ENCODE data around the gene TUBB2B.

TUBB2B gene

DNA sequence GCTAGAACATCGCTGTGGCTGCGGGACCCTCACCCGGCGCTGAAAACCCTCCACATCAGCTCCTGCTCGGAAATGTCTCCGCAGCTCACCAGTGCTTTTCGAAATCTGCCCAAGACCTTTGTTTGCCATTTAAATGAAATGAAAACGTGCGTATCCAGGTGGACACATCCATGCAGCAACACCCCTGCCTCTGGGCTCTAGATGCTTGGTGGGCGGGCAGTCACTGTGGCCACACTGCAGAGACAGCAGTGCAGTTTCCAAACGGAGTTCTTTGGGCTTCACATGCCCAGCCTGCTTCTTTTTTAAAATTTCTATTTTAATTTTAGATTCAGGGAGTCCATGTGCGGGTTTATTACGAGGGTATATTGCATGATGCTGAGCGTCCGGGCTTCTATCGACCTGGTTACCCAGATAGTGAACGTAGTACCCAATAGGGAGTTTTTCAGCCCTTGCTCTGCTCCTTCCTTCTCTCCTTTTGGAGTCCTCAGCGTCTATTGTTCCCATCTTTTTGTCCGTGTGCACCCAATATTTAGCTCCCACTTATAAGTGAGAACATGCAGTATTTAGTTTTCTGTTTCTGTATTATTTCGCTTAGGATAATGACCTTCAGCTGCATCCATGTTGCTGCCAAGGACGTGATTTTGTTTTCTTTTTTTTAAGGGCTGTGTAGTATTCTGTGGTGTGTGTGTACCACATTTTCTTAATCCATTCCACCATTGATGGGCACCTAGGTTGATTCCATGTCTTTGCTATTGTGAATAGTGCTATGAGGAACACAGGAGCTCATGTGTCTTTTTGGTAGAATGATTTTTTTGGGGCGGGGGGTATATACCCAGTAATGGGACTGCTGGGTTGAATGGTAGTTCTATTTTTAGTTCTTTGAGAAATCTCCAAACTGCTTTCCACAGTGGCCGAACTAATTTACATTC lies 4.8 kb upstream of the TUBB2B start:
- DNase-seq (ENCODE audit: low spot score): no peak

DNA sequence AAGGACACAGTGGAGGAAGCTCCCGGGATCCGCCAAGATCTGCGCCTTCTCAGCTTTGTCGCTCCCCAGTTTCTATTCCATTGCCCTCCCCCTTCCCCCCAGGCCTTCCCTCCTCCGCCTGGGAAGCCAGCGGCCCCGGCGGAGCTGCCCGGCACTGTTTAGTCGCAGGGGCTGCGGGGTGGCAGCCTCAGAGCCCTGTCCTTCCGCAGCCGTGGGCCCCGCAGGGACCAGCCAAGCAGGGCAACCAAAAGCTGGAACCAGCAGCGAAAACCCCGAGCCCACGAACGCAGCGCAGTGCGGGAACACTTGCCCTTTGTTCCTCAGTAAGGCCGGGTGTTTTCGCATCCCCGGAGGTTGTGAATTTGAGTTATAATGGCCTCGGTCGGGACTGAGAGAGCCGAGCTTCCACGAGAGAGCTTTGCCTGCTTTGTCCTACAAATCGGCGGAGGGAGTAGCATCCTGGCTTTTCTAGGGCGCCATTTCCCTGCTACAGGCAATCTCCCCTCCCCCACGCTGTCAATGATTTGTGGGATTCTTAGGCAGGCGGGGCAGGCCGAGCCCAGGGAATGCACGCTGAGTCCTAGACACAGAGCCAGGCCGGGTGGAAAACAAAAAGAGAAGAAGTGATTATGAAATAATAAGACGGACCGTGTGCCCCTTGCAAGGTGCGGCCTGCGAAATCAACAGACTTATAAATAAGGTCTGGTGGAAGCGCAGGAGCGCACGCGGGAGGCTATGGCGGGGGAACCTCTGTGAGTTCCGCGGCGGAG lies 4.0 kb upstream of the TUBB2B start:
- DNase-seq (ENCODE audit: low spot score): peak; percentile 85

DNA sequence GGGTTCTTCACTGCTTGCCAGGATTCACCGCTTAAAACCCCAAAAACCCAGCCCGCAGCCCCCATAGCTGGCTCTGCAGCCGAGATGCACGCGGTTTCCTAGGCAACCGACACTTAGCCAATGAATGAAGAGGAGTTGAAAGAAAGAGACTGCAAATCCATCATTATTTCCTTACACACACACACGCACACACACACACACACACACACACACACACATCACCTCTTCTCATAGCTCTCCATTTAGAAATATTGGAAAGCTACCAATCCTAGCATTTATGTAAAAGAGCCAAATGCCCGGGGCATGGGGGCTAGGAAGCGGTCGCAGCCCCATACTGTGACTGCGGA lies 3.4 kb upstream of the TUBB2B start:
- DNase-seq (ENCODE audit: low spot score): peak; percentile 36

DNA sequence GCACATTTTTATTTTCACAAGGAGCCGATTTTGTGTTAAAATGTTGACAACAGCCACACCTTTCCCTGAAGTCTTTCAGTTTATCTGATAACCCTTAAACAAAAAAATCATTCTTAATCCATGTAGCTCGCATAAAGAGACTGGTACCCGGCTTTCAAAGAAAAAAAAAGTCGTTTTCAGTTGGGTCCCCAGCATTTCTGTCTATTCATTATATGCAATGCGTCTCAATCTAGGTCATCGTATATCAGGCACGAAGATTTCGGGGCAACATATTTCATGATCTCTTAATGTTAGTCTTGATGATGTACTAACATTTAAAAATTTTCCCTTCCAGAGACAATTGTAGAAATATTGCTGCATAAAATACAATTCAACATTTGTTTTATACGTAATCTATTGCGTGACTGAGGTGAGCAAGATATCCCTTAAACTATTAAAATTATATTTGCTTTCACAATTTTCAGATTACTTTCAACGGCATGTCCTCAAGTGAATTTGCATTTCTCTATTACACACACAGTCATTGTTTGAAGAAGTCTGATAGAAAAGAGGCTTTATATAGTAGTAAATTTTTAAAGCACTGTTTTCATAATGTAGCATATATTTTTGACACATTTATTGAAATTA lies 2.9 kb upstream of the TUBB2B start:
- DNase-seq (ENCODE audit: low spot score): no peak

DNA sequence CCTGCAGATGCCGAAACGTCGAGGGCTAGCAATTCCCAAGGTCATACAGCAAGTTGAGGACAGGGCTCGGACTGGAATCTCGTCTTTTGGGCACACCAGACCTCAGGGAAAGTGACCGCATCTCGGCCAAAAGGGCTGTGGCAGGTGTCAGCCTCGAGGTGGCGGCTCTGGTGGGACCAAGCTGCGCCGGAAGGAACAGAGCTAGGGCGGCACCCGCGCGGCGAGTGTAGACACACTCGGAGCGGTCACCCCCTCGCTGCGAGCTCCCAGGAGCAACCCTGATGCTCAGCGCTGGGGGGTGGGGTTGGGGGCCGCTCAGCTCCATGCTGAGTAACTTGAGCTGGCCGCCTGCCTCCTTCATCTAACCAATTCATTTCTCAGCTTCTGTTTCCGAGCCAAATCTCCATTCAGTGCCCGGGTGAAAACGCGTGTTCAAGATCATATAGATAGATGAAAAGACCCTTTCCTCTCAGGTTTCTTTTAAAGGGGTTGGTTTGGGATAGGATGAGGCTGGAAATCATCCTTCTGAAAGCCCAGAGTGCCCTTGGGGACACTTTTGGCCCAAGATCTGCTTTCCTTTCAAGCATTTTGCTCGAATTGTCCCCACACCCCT lies 2.2 kb upstream of the TUBB2B start:
- no peak for DNase-seq (ENCODE audit: low spot score)

DNA sequence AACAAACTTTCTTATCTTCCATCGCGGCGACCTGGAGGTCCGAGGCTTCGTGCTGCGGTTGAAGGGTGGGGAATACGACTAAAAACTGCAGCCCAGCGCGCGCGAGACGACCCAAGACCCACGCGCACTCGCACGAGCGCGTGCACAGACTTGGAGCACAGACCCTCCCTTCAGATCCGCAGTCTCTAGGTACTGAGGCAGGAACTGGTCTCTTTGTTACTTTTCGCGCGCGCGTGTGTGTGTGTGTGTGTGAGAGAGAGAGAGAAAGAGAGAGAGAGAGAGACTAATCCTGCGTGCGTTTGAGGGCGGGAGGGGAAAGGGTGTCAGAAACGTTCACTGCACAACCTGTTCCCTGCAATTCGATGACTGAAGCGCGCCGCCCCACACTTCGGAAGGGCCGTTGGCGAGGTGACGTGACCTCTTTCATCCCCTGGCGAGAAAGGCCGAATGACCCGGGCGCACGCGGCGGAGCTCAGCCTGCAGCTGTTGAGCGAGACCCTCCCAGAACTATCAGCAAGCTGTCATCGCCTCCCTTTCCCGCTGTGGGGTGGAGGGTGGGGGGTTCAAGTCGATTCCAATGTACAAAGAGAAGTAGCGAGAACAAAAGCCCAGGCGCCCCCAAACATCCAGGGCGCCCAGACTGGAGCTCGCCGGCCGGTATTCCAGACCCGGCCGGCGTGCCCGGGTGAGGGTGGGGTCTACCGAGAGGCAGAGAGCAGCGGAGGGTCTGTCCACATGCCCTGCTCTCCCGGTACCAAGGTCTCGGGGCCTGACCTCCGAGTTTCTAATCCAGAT lies 1.5 kb upstream of the TUBB2B start:
- peak; percentile 59 for DNase-seq (ENCODE audit: low spot score)

DNA sequence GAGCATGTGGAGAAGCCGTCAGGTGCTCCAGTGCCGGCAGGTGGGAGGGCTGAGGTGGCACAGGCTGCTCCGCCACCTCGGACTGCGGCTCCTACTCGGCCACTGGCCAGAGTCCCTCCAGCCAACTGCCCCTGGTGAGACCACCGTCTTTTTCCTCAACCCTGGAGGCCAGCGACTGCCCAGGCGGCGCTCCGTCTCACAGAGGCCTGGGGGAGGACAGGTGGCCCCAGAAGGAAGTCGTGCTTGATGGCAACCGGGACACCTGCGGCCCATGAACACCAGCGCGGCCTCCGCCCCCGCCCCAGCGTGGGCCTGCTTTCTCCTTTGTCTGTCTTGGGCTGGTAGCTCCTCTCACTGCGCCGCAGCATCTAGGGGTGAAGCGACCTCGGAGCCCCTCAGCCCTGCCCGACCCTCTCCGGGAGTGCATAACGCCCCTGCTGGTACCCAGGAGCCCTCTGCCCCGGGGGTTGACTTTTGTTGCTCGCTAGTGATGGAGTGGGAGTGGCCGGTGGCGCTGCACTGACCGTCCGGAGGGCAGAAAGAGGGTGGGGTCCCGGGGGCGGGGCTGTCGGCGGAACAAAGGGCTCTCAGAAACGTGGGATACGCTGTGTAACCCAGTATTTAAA lies 706 bp upstream of the TUBB2B start:
- peak; percentile 87 for DNase-seq (ENCODE audit: low spot score)

DNA sequence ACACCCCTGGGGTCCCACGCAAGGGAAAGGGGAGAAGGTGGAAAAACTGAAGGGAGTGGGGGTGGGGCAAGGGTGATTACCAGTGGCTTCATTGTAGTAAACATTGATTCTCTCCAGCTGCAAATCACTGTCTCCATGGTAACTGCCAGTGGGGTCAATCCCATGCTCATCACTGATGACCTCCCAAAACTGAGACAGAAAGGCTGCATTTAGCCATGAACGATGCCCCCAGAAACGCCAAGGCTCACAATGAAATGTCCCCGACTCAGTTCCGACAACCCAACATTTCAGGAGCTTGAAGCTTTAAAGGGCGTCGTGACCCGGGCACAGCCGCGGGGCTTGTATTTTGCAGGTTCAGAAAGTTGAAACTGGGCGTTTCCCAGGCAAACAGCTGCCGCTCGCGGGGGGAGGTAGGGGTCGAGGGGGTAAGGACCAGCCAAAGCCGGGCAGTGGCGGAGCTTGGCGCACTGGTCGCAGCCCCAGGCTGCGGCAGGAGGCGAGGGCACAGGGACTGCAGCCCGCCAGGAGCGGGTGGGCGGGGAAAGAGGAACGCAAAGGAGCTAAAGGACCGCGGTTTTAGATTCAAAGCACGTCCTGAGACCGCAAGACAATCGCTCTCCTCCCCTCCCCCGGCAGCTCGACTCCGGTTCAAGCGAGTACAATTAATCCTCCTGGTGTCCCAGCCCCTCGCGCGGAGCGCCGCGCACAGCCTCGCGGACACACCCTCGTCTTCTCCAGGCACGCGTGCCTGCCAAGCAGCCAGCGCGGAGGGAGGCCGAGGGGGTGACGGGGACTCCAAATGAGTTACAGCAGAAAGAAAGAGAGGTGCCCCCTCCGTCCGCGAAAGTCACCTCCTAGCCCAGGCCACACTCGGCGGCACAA lies 731 bp downstream of the TUBB2B start:
- DNase-seq (ENCODE audit: low spot score): peak; percentile 48

DNA sequence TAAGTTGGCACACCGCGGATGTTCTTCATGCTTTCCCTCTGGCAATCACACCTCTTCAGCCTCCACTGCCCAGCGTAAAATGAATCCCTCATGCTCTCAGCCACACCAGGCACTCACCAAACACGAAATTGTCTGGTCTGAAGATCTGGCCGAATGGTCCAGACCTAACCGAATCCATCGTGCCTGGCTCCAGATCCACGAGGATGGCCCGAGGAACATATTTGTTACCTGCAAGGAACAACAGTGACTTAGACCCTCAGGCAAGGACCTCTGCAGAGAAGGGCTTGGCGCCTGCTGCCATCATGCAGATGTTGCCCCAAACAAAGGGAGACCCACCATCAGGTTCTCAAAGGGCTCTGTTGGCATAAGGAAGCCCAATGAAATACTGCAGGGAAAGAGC lies 1.4 kb downstream of the TUBB2B start:
- no peak for DNase-seq (ENCODE audit: low spot score)

DNA sequence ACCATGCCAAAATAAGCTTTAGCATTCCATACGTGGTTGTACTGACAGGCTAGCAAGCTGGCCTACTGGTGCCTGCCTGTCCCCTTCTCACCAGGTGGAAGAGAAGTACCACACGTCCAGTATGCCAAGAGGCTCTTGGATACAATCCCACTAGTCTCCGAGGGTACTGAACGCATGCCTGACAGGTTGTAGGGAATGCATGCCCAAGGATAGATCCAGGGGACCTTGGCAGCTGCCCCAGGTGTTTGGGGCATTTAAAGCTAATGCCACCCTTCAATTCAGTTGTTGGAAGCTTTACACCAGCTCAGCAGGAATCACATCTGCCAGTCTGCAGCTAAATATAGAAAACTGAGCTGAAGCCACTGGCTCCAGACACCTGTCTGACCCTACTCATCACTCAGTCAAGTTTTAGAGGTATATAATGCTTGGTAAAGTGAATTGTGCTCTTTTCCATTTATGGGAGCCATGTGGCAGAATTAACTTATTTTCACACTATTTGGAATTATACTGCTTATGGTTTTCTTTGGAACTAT lies 4.9 kb downstream of the TUBB2B start:
- no peak for DNase-seq (ENCODE audit: low spot score)

DNA sequence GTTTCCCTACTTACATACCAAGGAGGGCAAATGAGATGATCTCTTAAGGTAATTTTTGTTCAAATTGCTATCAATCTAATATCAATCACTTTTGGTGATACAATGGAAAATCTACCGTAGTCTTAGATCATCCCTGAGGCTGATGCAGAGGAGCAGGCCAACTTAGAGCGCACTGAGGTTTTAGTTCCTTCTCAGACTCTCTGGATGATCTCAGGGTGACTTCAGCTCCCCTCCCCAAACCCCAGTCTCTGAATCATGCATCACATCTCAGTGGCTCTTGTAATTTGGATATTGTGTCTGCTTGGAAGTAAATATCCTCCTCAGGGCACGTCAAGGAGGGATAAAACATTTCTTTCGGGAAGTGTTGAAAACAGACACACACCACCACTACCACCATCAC lies 5.9 kb downstream of the TUBB2B start:
- no peak for DNase-seq (ENCODE audit: low spot score)

DNA sequence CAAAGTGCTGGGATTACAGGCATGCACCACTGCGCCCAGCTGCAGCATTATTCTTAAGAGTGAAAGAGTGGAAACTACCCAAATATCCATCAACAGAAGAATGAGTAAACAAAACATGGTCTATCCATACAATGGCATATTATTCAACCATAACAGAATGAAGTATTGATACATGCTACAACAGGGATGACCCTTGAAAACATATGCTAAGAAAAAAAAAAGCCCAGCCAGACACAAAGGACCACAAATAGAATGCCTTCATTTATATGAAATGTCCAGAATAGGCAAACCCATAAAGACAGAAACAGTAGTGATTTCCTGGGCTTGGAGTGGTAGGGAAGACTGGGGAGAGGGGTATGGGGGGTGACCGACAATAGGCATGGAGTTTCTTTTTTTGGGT lies 7.1 kb downstream of the TUBB2B start:
- no peak for DNase-seq (ENCODE audit: low spot score)

DNA sequence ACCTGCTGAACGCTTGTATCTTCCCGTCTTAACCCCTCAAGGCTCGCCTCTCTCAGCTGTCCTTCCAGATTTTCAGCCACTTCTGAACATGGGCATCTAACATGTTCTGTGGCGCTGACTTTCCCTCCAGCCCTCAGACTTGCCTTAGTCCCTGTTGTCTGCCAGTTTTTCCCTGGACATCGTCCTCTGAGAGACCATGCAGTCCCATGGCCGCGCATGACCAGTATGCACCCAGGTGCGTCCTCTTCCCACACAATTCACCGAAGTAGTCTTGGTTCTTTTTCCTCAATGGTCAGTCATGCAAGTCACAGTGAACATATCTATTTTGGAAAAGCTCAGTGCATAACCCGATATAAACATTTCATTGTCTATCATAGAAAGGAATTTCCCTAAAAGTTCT lies 9.2 kb downstream of the TUBB2B start:
- DNase-seq (ENCODE audit: low spot score): no peak

DNA sequence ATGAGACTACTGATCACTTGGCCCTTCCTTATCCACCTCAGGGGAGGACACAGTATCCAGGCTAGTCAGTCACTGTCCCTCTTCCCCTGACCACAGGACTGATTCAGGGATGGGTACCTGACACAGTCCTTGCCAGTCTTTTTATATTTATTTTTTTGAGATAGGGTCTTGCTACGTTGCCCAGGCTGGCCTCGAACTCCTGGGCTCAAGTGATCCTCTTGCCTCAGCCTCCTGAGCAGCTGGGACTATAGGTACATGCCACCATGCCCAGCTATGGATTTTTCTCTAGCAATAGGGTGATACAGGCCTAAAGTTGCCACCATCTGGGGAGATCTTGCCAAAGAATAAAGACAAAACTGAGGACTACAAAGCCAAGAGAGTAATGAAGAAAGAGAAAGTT lies 10.2 kb downstream of the TUBB2B start:
- DNase-seq (ENCODE audit: low spot score): no peak

DNA sequence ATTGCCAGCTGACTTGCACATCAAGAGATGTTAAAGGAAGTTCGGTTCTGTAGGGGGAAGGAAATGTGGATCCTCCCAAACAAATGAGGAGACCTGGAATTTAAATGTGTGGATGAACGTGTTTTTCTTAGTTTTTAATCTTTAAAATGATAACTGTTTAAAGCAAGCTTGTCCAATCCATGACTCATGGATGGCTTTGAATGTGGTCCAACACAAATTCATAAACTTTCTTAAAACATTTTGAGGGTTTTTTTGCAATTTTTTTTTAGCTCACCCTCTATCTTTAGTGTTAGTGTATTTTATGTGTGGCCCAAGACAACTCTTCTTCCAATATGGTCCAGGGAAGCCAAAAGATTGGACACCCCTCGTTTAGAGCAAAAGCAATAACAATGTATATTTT lies 12.6 kb downstream of the TUBB2B start:
- DNase-seq (ENCODE audit: low spot score): no peak

DNA sequence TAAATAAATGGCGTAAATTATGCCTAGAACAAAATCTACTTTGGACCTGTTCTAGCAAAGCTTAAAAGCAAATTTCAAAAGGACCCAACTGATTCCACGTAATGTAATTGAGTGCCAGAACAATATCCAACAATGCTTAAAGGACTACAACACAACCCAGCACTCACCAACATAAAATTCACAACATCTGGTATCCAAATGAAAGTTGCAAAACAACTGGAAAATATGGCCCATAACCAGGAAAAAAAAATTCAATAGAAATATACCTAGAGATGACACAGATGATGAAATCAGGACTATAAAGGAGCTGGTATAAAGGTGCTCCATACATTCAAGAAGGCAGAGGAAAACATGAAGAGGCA lies 14.1 kb downstream of the TUBB2B start:
- DNase-seq (ENCODE audit: low spot score): no peak

DNA sequence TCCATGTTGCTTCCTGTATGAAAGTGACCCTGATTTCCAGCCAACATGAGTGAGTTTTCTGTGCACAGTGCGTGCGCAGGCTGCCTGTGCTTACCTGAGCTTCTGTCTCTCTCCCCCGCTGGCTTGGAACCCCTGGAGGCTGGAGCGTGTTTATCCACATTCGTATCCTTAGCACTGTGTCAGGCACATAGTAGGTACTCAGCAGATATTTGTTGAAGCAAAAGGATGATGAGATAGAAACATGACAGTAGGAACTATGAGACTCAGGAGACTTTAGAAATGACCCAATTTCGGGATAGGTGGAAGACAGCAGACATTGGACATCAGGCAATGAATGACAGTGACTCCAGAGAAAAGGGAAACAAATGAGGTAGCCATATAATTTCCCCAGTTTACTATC lies 15.2 kb downstream of the TUBB2B start:
- no peak for DNase-seq (ENCODE audit: low spot score)

DNA sequence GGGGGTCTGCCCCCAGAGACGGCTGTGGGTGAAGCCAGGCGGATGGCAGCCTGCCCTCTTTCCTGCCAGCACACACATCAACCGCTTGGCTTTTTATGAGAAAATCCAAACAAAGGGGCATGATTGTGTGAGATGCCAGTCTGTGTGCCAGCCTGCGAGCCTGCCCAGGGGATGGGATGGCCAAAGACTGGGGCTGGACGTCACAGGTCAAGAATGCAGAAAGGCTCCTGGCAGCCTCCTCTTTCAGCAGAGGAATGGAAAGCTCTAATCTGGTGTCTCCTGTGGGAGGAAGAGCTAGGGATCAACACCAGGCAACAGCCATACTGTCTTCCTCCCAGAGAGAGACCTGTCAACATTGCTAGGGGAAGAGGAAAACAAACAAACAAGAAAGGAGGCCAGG lies 15.8 kb downstream of the TUBB2B start:
- DNase-seq (ENCODE audit: low spot score): no peak

DNA sequence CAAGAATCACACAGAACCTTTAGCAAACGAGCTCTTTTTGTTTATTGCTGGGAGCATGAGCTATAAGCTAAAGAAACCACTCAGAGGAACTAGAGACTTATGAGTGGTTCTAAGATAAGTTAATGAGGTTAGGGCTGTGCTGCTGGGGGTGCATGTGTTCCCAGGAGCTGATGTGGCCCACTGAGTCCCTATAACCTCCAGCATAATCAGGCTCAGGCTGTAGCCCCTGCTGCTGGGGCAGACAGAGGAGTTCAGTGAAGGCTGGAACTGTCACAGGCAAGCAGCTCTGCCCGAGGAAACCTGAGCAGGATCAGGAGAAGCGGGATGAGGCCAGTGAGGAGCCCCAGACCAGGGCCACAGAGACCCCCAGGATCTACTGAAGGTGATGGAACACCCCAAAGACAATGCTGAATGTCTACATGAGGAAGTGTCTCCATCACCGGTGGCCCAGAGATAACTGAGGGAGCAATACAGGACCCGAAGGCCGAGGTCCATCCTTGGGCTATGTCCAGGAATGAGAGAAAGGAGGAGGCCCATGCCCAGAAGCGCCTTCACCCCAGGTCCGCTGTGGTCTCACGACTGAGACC lies 17.3 kb downstream of the TUBB2B start:
- DNase-seq (ENCODE audit: low spot score): no peak
